HEK293T (cell line): ENCODE results near the gene PCNP.

Experiments
- CTCF ChIA-PET: fragments of 350-600 bp; formaldehyde crosslinking; extraction: SDS; loops from one replicate; lab custom pipeline; 2021; ENCODE audit warnings: antibody characterized with exemption, inconsistent platforms; lab: Yijun Ruan, JAX
- POLR2A ChIA-PET: fragments of 350-600 bp; formaldehyde crosslinking; extraction: SDS; loops from one replicate; lab custom pipeline; 2020; ENCODE audit warnings: antibody characterized with exemption, inconsistent platforms; lab: Yijun Ruan, JAX
- DNase-seq: peaks from one replicate; pipeline ENCODE4 v3.0.0; 2012; ENCODE audit warnings: mixed read lengths; ENCODE audit errors: extremely low spot score
- ARNT ChIP-seq: fragments of 450-650 bp; IDR thresholded peaks from 2 replicates; pipeline ENCODE4 v1.6.1; 2017; ENCODE audit warnings: mild to moderate bottlenecking
- BHLHE40 ChIP-seq: fragments of 450-650 bp; IDR thresholded peaks from 2 replicates; pipeline ENCODE4 v1.6.1; 2016; ENCODE audit warnings: mild to moderate bottlenecking, moderate library complexity, borderline replicate concordance
- CTBP1 ChIP-seq: fragments of 450-650 bp; IDR thresholded peaks from 2 replicates; pipeline ENCODE4 v1.6.1; 2016; ENCODE audit warnings: borderline replicate concordance
- ELF4 ChIP-seq: fragments of 450-650 bp; IDR thresholded peaks from 2 replicates; pipeline ENCODE4 v1.6.1; 2017; ENCODE audit warnings: antibody characterized with exemption
- FOXA1 ChIP-seq: fragments of 450-650 bp; IDR thresholded peaks from 2 replicates; pipeline ENCODE4 v1.6.1; 2016; ENCODE audit warnings: mild to moderate bottlenecking
- FOXK2 ChIP-seq: fragments of 450-650 bp; IDR thresholded peaks from 2 replicates; pipeline ENCODE4 v1.6.1; 2016; ENCODE audit warnings: mild to moderate bottlenecking
- FOXM1 ChIP-seq: fragments of 450-650 bp; IDR thresholded peaks from 2 replicates; pipeline ENCODE4 v1.6.1; 2017; ENCODE audit warnings: mild to moderate bottlenecking, borderline replicate concordance
- HDGF ChIP-seq: fragments of 450-650 bp; IDR thresholded peaks from 2 replicates; pipeline ENCODE4 v1.6.1; 2017; ENCODE audit warnings: antibody characterized with exemption, borderline replicate concordance
- L3MBTL2 ChIP-seq: fragments of 450-650 bp; conservative IDR thresholded peaks from 2 replicates; pipeline ENCODE4 v1.6.1; 2016; ENCODE audit warnings: mild to moderate bottlenecking
- LEF1 ChIP-seq: fragments of 450-650 bp; IDR thresholded peaks from 2 replicates; pipeline ENCODE4 v1.6.1; 2017; ENCODE audit warnings: mild to moderate bottlenecking, borderline replicate concordance
- NFRKB ChIP-seq: fragments of 450-650 bp; IDR thresholded peaks from 2 replicates; pipeline ENCODE4 v1.6.1; 2016; ENCODE audit warnings: mild to moderate bottlenecking, moderate library complexity
- SP1 ChIP-seq: fragments of 450-650 bp; IDR thresholded peaks from 2 replicates; pipeline ENCODE4 v1.6.1; 2017
- SUZ12 ChIP-seq: fragments of 450-650 bp; IDR thresholded peaks from 2 replicates; pipeline ENCODE4 v1.6.1; 2016; ENCODE audit warnings: mild to moderate bottlenecking
- TARDBP ChIP-seq: fragments of 450-650 bp; IDR thresholded peaks from 2 replicates; pipeline ENCODE4 v1.6.1; 2016
- ZNF384 ChIP-seq: fragments of 450-650 bp; IDR thresholded peaks from 2 replicates; pipeline ENCODE4 v1.6.1; 2016
- TF ChIP-seq, protein P1 (sequence below): fragments of 450-650 bp; IDR thresholded peaks from 2 replicates; pipeline ENCODE4 v1.6.1; 2016

PCNP gene

DNA sequence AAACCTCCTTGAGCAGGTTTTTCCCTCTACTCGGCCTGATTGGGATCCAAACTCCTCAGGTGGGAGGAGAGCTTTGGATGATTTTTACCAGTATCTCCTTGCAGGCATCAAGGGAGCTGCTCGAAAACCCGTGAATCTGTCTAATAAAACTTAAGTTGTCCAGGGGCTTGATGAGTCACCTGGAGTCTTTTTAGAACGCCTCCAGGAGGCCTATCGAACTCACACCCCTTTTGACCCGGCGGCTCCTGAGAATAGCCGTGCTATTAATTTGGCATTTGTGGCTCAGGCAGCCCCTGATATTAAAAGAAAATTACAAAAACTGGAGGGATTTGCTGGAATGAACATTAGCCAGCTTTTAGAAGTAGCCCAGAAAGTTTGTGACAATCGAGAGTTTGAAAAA, 61.4 kb downstream of the PCNP start:
- ChIA-PET POLR2A (interaction anchor here (0.8 kb wide), 1 partner anchor 41 kb away, joined by 3 read pairs; no protein-coding TSS in a partner anchor), CTCF (interaction anchor here (0.7 kb wide), 1 partner anchor 39 kb away, joined by 4 read pairs; no protein-coding TSS in a partner anchor)
- DNase-seq = no peak
- TF ChIP-seq ZNF384 (no peak), SP1 (no peak), NFRKB (no peak), FOXM1 (no peak), CTBP1 (no peak), ARNT (no peak), ELF4 (no peak), SUZ12 (no peak), BHLHE40 (no peak), L3MBTL2 (no peak), HDGF (no peak), FOXA1 (no peak), FOXK2 (no peak), TARDBP (no peak), LEF1 (no peak)
- TF ChIP-seq, protein P1, sequence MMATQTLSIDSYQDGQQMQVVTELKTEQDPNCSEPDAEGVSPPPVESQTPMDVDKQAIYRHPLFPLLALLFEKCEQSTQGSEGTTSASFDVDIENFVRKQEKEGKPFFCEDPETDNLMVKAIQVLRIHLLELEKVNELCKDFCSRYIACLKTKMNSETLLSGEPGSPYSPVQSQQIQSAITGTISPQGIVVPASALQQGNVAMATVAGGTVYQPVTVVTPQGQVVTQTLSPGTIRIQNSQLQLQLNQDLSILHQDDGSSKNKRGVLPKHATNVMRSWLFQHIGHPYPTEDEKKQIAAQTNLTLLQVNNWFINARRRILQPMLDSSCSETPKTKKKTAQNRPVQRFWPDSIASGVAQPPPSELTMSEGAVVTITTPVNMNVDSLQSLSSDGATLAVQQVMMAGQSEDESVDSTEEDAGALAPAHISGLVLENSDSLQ = no peak

DNA sequence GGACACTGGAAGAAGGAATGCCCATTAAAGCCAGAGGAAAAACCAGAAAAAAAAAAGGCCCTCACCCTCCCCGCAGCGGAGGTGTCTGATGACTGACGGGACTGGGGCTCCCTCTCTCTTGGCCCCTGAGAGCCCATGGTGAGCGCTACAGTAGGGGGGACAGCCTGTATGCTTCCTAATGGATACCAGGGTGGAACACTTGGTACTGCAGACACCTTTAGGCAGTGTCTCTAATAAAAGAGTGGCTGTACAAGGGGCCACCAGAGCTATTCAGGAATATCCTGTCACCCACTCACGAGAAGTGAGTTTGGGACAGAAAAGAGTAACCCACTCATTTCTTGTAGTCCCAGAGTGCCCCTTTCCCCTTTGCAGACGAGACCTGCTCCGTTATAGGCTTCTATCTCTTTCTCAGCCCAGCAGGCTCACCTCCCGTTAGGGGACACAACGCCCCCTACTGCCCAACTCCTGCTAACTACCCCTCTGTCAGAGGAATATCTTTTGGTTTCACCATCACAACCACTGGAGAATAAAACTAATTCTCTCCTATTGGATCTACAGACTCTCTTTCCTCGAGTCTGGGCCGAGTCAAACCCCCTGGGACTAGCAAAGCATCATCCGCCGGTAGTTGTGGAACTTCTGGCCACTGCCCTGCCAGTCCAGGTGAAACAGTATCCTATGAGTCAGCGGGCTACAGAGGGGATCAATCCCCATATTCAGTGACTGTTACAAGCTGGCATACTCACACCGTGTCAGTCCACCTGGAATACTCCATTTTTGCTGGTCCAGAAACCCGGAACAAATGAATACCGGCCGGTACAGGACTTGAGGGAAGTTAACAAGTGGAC, 62.2 kb downstream of the PCNP start:
- POLR2A ChIA-PET = interaction anchor here (1.5 kb wide), 1 partner anchor 62 kb away, joined by 4 read pairs; the partner anchor contains the start of gene PCNP
- peak; percentile 70 for DNase-seq
- CTCF ChIA-PET = interaction anchor here (0.7 kb wide), 1 partner anchor 38 kb away, joined by 4 read pairs; no protein-coding TSS in a partner anchor
- no peak for TF ChIP-seq ELF4
- TF ChIP-seq SP1 = no peak
- TF ChIP-seq TARDBP = no peak
- TF ChIP-seq LEF1 = no peak

DNA sequence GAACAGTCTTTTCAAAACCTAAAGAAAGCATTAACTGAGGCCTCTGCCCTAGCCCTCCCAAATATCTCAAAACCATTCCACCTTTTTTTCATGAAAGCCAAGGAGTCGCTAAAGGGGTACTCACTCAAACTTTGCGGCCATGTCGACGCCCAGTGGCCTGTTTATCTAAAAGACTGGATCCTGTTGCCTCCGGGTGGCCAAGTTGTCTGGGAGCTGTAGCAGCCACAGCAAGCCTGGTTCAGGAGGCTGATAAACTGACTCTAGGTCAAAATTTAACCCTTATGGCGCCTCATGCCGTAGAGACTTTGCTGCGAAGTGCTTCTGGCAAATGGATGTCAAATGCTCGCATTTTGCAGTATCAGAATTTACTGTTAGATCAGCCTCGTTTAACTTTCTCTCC, 63.5 kb downstream of the PCNP start:
- ChIA-PET CTCF (no interaction called here), POLR2A (interaction anchor here (1.5 to 1.6 kb wide), 3 partner anchors 64 to 76 kb away, joined by 3 to 5 read pairs (median 4); partner anchors contain the start of genes PCNP and TRMT10C)
- TF ChIP-seq, protein P1 = no peak
- TF ChIP-seq SUZ12 (no peak), TARDBP (no peak), BHLHE40 (no peak), NFRKB (no peak), L3MBTL2 (no peak), ARNT (no peak)
- DNase-seq = no peak

DNA sequence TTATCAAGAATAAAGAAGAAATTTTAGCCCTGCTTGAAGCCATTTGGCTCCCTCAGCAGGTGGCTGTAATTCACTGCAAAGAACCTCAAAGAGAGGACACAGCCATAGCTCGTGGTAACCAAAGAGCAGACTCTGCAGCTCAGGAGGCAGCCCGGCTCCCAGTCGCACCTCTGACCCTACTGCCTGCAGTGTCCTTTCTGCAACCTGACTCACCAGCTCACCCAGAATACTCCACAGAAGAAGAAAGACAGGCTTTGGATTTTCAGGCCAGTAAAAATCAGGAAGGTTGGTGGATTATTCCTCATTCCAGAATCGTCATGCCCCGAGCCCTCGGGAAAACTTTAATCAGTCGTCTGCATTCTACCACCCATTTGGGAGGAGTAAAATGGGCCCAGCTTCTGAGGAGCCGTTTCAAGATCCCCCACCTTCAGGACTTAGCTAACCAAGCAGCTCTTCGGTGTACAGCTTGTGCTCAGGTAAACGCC, 64.3 kb downstream of the PCNP start:
- TF ChIP-seq FOXK2 (no peak), LEF1 (no peak), FOXA1 (no peak), HDGF (no peak), CTBP1 (no peak), BHLHE40 (no peak), SUZ12 (no peak), SP1 (no peak), ELF4 (no peak), ZNF384 (no peak), L3MBTL2 (no peak)
- TF ChIP-seq, protein P1 = no peak
- no peak for DNase-seq
- ChIA-PET CTCF (interaction anchor here (0.6 to 1.6 kb wide), 2 partner anchors 64 to 654 kb away, joined by 3 to 4 read pairs; partner anchors contain the start of gene PCNP), POLR2A (interaction anchor here (1.5 to 1.6 kb wide), 2 partner anchors 64 to 77 kb away, joined by 3 to 5 read pairs; partner anchors contain the start of genes PCNP and TRMT10C)

DNA sequence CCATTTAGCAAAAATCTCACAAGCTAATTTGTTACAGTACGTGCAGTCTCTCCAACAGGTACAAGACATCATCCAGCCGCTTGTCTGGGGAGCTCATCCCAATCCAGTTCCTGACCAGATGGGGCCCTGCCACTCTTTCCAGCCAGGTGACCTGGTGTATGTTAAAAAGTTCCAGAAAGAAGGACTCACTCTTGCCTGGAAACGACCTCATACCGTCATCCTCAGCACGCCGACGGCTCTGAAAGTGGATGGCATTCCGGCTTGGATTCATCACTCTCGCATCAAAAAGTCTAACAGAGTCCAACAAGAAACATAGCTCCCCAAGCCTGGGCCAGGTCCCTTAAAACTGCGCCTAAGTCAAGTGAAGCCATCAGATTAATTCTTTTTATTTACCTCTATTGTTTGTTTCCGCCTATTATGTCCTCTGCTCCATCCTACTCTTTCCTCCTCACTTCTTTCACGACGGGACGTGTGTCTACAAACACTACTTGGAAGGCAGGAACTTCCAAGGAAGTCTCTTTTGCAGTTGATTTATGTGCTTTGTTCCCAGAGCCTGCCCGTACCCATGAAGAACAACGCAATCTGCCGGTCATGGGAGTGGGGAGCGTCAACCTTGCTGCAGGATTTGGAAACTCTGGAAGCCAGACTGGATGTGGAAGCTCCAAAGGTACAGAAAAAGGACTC, 65.4 kb downstream of the PCNP start:
- POLR2A ChIA-PET = no interaction called here
- CTCF ChIA-PET = interaction anchor here (0.6 to 1.6 kb wide), 2 partner anchors 25 to 66 kb away, joined by 3 to 4 read pairs; partner anchors contain the start of gene PCNP

More for the DNA sequence above, 65.4 kb downstream of the PCNP start:
- TF ChIP-seq TARDBP = no peak
- no peak for TF ChIP-seq ARNT
- no peak for TF ChIP-seq SUZ12
- no peak for TF ChIP-seq L3MBTL2
- TF ChIP-seq, protein P1 = no peak
- TF ChIP-seq NFRKB = no peak
- no peak for TF ChIP-seq HDGF
- no peak for TF ChIP-seq FOXA1
- TF ChIP-seq CTBP1 = no peak
- no peak for TF ChIP-seq BHLHE40
- DNase-seq = no peak
